Prostate gland (tissue), 2 donors: ENCODE measurements around the gene DENND4A.

ENCODE experiments used
- CTCF ChIP-seq, 4 experiments: fragments of 200-600 bp in 2 of 4; fragments of 450-650 bp in 2 of 4; sonication (generic) in 2 of 4; IDR thresholded peaks; 1 replicate in 3 of 4; 2 replicates in 1 of 4; pipeline ENCODE4 v1.5.1; 2016 to 2019; ENCODE audit warnings: antibody characterized with exemption in 4 of 4, mild to moderate bottlenecking in 2 of 4, moderate library complexity in 2 of 4
- POLR2A ChIP-seq: fragments of 450-650 bp; IDR thresholded peaks from one replicate; pipeline ENCODE4 v1.6.1; 2016; ENCODE audit warnings: antibody characterized with exemption, mild to moderate bottlenecking

GRCh38 chr15:65651042-65651322 is 141.1 kb downstream of the DENND4A start:
- TF ChIP-seq CTCF (IDR thresholded peaks at IDR 0.05) (no peak), POLR2A (no peak)
